ENCODE results near the gene DHX16. TPM values are rescaled to one million over a fixed set of nuclear protein-coding genes. Genes with fewer than 3 reads are reported as not detected.

Gene DHX16
- total RNA-seq, 2 donors from 2014 or later = 25.9 to 35.1 TPM

DNA sequence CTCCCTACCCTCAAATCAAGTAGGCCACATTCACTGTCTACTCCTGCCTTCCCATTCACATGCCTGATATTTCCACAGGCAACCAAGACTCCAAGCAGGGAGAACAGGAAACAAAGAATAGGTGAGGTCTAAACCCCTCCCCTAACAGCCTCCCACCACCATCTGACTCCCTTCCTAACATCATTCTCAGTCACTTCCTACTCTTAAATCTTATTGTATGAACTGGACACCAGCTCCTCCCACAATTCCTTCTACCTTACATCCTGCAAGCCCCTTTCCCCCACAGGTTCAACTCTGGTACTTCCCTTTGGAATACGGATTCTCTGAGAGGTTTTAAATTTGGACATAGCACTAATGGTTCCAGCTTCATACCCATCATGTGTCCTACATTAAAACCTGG, 26.8 kb downstream of the DHX16 start:
- Histone ChIP-seq H3K9me3 (no peaks in the 10 kb centered on the region), H3K9ac (ENCODE audit: low read depth in 2 of 2, low read length in 2 of 2) (peak overlapping the region in 1 of 2 donors; percentile 95), H3K4me1 (peaks cover 10% of the 10 kb centered on the region), H3K27me3 (no peaks in the 10 kb centered on the region), H3K4me3 (no peak overlapping the region), H3K27ac (no peak overlapping the region), H3K36me3 (peaks cover 4% of the 10 kb centered on the region)
- TF ChIP-seq, protein P1, sequence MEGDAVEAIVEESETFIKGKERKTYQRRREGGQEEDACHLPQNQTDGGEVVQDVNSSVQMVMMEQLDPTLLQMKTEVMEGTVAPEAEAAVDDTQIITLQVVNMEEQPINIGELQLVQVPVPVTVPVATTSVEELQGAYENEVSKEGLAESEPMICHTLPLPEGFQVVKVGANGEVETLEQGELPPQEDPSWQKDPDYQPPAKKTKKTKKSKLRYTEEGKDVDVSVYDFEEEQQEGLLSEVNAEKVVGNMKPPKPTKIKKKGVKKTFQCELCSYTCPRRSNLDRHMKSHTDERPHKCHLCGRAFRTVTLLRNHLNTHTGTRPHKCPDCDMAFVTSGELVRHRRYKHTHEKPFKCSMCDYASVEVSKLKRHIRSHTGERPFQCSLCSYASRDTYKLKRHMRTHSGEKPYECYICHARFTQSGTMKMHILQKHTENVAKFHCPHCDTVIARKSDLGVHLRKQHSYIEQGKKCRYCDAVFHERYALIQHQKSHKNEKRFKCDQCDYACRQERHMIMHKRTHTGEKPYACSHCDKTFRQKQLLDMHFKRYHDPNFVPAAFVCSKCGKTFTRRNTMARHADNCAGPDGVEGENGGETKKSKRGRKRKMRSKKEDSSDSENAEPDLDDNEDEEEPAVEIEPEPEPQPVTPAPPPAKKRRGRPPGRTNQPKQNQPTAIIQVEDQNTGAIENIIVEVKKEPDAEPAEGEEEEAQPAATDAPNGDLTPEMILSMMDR (IDR thresholded peaks at IDR 0.05) = no peak
- no peak for DNase-seq
- intact Hi-C loops (cut with DNase I) = no loop called here

DNA sequence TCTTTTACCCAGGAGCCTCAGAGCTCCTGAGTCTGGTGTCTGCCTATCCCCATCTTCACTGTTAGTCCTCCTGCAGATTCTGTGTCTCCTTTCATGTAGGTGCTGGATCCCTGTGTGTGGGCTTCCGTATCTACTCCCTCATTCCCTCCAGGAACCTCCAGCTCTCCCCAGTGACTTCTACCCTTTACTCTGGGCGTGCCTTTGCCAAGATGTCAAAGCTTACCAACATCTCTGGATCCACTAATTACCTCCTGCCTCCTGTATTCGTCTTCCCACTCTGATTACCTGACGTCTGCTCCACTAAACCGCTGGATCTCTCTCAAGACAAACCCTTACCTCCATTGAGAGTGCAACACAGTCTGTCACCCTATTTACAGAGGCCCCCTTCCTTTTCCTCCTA, 28.0 kb downstream of the DHX16 start:
- Histone ChIP-seq H3K9me3 (no peaks in the 10 kb centered on the region), H3K4me1 (peaks cover 10% of the 10 kb centered on the region), H3K36me3 (peaks cover 4% of the 10 kb centered on the region), H3K27me3 (no peaks in the 10 kb centered on the region), H3K4me3 (no peak overlapping the region), H3K9ac (ENCODE audit: low read depth in 2 of 2, low read length in 2 of 2) (peak overlapping the region in 1 of 2 donors; percentile 54), H3K27ac (no peak overlapping the region)
- intact Hi-C loops (cut with DNase I) = no loop called here
- DNase-seq = no peak
- TF ChIP-seq, protein P1 (IDR thresholded peaks at IDR 0.05) = no peak

DNA sequence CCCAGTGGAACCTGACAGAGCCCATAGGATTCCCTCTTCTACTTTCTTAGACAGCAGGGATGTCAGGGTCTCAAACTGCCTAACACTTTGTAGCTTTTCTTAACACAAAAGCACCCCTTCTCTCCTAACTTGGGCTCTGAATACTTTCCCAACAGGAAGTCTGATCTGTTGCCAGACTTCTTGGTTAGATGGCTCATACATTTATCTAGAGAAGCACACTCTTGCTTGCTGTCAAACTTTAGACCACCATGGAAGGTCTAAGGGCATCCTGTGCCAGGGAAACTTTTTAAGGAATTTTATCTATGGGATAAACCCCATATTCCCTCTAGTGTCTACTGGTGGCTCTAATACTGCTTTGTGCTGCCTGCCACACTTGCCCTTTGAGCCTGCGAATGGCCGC, 29.1 kb downstream of the DHX16 start:
- Histone ChIP-seq H3K9ac (ENCODE audit: low read depth in 2 of 2, low read length in 2 of 2) (no peak overlapping the region), H3K4me3 (no peak overlapping the region), H3K36me3 (peaks cover 4% of the 10 kb centered on the region), H3K27ac (no peak overlapping the region), H3K9me3 (no peaks in the 10 kb centered on the region), H3K4me1 (peaks cover 6% of the 10 kb centered on the region), H3K27me3 (no peaks in the 10 kb centered on the region)
- intact Hi-C loops (cut with DNase I) = no loop called here
- TF ChIP-seq, protein P1 (IDR thresholded peaks at IDR 0.05) = no peak
- DNase-seq = no peak

DNA sequence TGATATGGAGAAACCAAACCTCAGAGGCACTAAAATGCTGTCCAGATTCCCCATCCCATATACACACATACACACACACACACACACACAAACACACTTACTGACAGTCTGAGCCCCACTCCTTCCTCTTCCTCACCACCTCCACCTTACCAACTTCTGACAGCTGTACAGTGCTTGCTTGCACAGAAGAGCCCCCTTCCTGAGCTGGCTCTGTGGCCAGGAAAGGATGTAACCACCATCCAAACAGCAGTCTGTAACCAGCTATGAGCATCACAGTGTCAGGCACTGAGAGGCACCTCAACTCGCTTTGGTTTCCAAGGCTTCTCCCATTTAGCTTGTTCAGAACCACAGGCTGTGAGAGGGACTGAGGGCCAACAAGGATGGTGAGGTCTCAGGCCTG, 31.8 kb downstream of the DHX16 start:
- H3K9me3 ChIP-seq = no peaks in the 10 kb centered on the region
- H3K27me3 ChIP-seq = no peaks in the 10 kb centered on the region
- no peak for DNase-seq
- TF ChIP-seq, protein P1 (IDR thresholded peaks at IDR 0.05) = no peak
- H3K4me3 ChIP-seq = no peak overlapping the region
- H3K4me1 ChIP-seq = peaks cover 6% of the 10 kb centered on the region
- H3K9ac ChIP-seq (ENCODE audit: low read depth in 2 of 2, low read length in 2 of 2) = no peak overlapping the region
- H3K27ac ChIP-seq = no peak overlapping the region
- intact Hi-C loops (cut with DNase I) = no loop called here
- H3K36me3 ChIP-seq = peaks cover 4% of the 10 kb centered on the region

DNA sequence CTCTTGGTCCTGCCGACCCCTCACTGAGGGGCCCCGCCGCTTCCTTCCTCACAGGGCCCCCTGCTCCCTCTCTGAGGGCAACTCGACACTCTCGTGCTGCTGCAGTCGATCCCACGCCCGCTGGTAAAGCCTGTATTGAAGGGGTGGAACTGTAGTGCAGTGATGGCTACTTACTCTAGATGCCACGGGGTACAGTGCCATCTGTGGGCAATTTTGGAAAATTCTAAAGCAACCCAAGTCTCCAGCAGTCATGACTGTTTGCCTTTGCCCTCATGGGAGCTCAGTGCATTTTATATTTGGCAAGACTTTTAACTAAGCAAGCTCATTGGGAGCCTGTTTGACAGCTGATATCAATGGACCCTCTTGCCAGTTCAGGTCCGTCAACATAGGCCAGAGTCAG, 32.3 kb downstream of the DHX16 start:
- H3K27ac ChIP-seq = no peak overlapping the region
- TF ChIP-seq, protein P1 (IDR thresholded peaks at IDR 0.05) = no peak
- peaks cover 4% of the 10 kb centered on the region for H3K36me3 ChIP-seq
- H3K4me3 ChIP-seq = no peak overlapping the region
- no peaks in the 10 kb centered on the region for H3K27me3 ChIP-seq
- H3K4me1 ChIP-seq = peaks cover 6% of the 10 kb centered on the region
- no peak for DNase-seq
- no peaks in the 10 kb centered on the region for H3K9me3 ChIP-seq
- intact Hi-C loops (cut with DNase I) = no loop called here
- H3K9ac ChIP-seq (ENCODE audit: low read depth in 2 of 2, low read length in 2 of 2) = no peak overlapping the region

DNA sequence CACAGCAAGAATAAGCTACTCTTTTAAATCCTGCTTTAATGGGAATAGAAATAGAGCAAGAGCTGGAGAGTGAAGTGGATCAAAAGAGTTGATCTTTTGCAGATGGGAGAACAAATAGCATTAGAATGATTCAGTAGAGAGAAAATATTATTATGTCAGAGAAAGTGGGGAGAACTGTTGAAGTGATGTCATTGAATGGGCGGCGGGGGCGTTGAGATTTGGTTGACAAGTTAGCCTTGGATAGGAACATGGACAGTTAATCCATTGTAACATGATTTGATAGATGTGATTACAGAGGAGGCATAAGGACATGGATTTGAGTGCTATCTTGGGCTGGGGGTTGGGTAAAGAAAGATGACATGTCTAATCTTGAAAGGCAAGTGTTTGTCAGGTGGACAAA, 37.0 kb downstream of the DHX16 start:
- DNase-seq = no peak
- intact Hi-C loops (cut with DNase I) = no loop called here
- Histone ChIP-seq H3K27ac (no peak overlapping the region), H3K4me3 (no peak overlapping the region), H3K27me3 (no peaks in the 10 kb centered on the region), H3K4me1 (no peaks in the 10 kb centered on the region), H3K9ac (ENCODE audit: low read depth in 2 of 2, low read length in 2 of 2) (no peak overlapping the region), H3K36me3 (no peaks in the 10 kb centered on the region), H3K9me3 (no peaks in the 10 kb centered on the region)
- TF ChIP-seq, protein P1 (IDR thresholded peaks at IDR 0.05) = no peak

All from colonic mucosa (tissue), 4 donors.